ENCODE measurements around the gene ZGRF1. TPM values are rescaled to one million over a fixed set of nuclear protein-coding genes. Genes with fewer than 3 reads are reported as not detected.

Gene ZGRF1
- total RNA-seq, 1 experiment from 2014 or later: 6.9 TPM

GRCh38 chr4:112651641-112652040 lies 14.9 kb upstream of the ZGRF1 start:
- Mint-ChIP-seq H3K27me3 (ENCODE audit: insufficient read depth, unreplicated experiment) (no peaks in the 10 kb centered on the region), H3K36me3 (ENCODE audit: insufficient read depth, unreplicated experiment) (peaks cover 76% of the 10 kb centered on the region)
- POLR2A ChIA-PET: no interaction called here

GRCh38 chr4:112650332-112650731 lies 13.6 kb upstream of the ZGRF1 start:
- no peak overlapping the region for H3K4me3 Mint-ChIP-seq (ENCODE audit: unreplicated experiment)
- BruUV-seq (replicated peaks): no TSS peak
- no peaks in the 10 kb centered on the region for H3K27me3 Mint-ChIP-seq (ENCODE audit: insufficient read depth, unreplicated experiment)
- TF ChIP-seq CTCF (IDR thresholded peaks at IDR 0.05; ENCODE audit: unreplicated experiment): no peak
- no peak overlapping the region for H3K27ac Mint-ChIP-seq (ENCODE audit: low read depth, unreplicated experiment)
- no peaks in the 10 kb centered on the region for H3K9me3 Mint-ChIP-seq (ENCODE audit: unreplicated experiment)
- DNase-seq (ENCODE audit: unreplicated experiment): no peak
- peaks cover 76% of the 10 kb centered on the region for H3K36me3 Mint-ChIP-seq (ENCODE audit: insufficient read depth, unreplicated experiment)
- POLR2A ChIA-PET: no interaction called here
- CTCF ChIA-PET: no interaction called here
- intact Hi-C loops (cut with micrococcal nuclease): no loop called here
- no peaks in the 10 kb centered on the region for H3K4me1 Mint-ChIP-seq (ENCODE audit: insufficient read depth, unreplicated experiment)

More at GRCh38 chr4:112651641-112652040, 14.9 kb upstream of the ZGRF1 start:
- Mint-ChIP-seq H3K4me3 (ENCODE audit: unreplicated experiment) (no peak overlapping the region), H3K27ac (ENCODE audit: low read depth, unreplicated experiment) (no peak overlapping the region), H3K4me1 (ENCODE audit: insufficient read depth, unreplicated experiment) (no peaks in the 10 kb centered on the region), H3K9me3 (ENCODE audit: unreplicated experiment) (no peaks in the 10 kb centered on the region)
- intact Hi-C loops (cut with micrococcal nuclease): no loop called here
- TF ChIP-seq CTCF (IDR thresholded peaks at IDR 0.05; ENCODE audit: unreplicated experiment): no peak
- CTCF ChIA-PET: no interaction called here
- no peak for DNase-seq (ENCODE audit: unreplicated experiment)
- BruUV-seq (replicated peaks): no TSS peak

- H3K4me3 Mint-ChIP-seq (ENCODE audit: unreplicated experiment): no peak overlapping the region
- no TSS peak for BruUV-seq (replicated peaks)
- intact Hi-C loops (cut with micrococcal nuclease): no loop called here
- DNase-seq (ENCODE audit: unreplicated experiment): no peak
- H3K4me1 Mint-ChIP-seq (ENCODE audit: insufficient read depth, unreplicated experiment): no peaks in the 10 kb centered on the region
- POLR2A ChIA-PET: no interaction called here
- CTCF ChIA-PET: interaction anchor here (0.5 to 1.3 kb wide), 3 partner anchors 115 to 338 kb away, joined by 3 to 4 read pairs (median 3); no protein-coding TSS in a partner anchor
- H3K27me3 Mint-ChIP-seq (ENCODE audit: insufficient read depth, unreplicated experiment): no peaks in the 10 kb centered on the region
- no peak overlapping the region for H3K27ac Mint-ChIP-seq (ENCODE audit: low read depth, unreplicated experiment)
- peaks cover 68% of the 10 kb centered on the region for H3K36me3 Mint-ChIP-seq (ENCODE audit: insufficient read depth, unreplicated experiment)
- no peak for TF ChIP-seq CTCF (IDR thresholded peaks at IDR 0.05; ENCODE audit: unreplicated experiment)
- no peaks in the 10 kb centered on the region for H3K9me3 Mint-ChIP-seq (ENCODE audit: unreplicated experiment)
Observed at GRCh38 chr4:112649055-112649408, 12.3 kb upstream of the ZGRF1 start.

- ChIA-PET POLR2A (interaction anchor here (2.1 kb wide), 1 partner anchor 11 kb away, joined by 8 read pairs; the partner anchor contains the start of genes LARP7 and ZGRF1), CTCF (interaction anchor here (0.5 to 1.3 kb wide), 7 partner anchors 9 to 338 kb away, joined by 3 to 4 read pairs (median 3); no protein-coding TSS in a partner anchor)
- no peak for TF ChIP-seq CTCF (IDR thresholded peaks at IDR 0.05; ENCODE audit: unreplicated experiment)
- intact Hi-C loops (cut with micrococcal nuclease): no loop called here
- Mint-ChIP-seq H3K27ac (ENCODE audit: low read depth, unreplicated experiment) (no peak overlapping the region), H3K36me3 (ENCODE audit: insufficient read depth, unreplicated experiment) (peaks cover 64% of the 10 kb centered on the region), H3K4me1 (ENCODE audit: insufficient read depth, unreplicated experiment) (no peaks in the 10 kb centered on the region), H3K4me3 (ENCODE audit: unreplicated experiment) (no peak overlapping the region), H3K9me3 (ENCODE audit: unreplicated experiment) (no peaks in the 10 kb centered on the region), H3K27me3 (ENCODE audit: insufficient read depth, unreplicated experiment) (no peaks in the 10 kb centered on the region)
- BruUV-seq (replicated peaks): no TSS peak
- no peak for DNase-seq (ENCODE audit: unreplicated experiment)
Observed at GRCh38 chr4:112648263-112649054, 11.8 kb upstream of the ZGRF1 start.
